ENCODE results near the gene PCLO. TPM values are rescaled to one million over a fixed set of nuclear protein-coding genes. Genes with fewer than 3 reads are reported as not detected.
A peak's percentile ranks its signal among the peaks of the same experiment; 100 is the strongest.

The PCLO gene
- total RNA-seq, 1 donor from 2014 or later = 4.4 TPM

GRCh38 chr7:82821037-82821436, 341.6 kb downstream of the PCLO start:
- no peak for ATAC-seq

DNA sequence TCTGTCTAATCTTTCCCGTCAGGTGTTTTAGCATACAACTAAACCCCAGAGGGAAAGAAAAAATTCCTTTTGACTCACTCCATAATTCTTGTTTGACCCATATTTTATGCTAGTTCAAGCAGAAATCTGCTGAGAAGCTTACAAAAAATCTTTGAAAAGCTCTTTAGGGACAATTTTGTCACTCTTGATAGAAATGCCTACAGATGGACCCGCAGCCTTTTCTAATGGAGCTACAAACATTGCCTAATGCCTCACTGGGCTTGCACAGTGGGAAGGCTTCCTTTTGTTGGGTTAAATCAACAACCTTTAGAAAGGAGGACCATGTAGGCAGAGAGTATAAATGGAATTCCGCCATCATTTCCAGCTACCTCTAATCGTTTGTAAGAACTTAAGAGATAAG, 344.5 kb downstream of the PCLO start:
- ATAC-seq = no peak

- no peak for ATAC-seq
Observed at GRCh38 chr7:82816272-82816671, 346.4 kb downstream of the PCLO start.

DNA sequence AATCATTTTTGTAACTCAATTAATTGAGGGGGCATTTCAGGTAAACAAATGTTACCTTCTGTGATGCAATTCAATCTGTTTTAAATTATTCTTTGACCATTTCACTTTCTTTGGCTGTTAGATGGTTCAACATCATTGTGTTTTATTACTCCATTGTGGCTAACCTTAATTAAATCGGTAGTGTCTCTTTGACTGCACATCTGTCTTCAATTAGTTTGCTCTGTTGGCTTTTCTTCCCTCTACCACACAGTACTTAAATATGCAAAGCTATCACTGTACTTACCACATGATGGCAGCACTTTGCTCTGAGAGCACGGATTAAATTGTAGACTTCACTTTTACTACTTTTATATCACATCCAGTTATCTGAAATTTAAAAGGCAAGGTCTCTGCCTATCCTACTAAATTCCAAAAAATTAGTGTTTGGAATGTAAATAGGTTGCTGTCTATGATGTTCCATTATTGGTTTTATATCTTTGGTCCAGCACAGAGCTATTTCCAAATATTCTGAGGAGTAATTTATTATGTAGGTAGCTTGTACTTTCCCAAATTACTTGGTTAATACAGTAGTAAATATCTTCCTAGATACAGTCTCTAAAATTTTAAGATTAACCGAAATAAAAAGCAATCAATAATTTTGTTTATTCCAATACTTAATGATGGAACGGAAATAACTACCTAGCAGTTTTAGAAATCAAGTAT, 352.0 kb downstream of the PCLO start:
- ATAC-seq = no peak

GRCh38 chr7:82808633-82809032, 354.1 kb downstream of the PCLO start:
- ATAC-seq = no peak

- peak; percentile 71 for ATAC-seq
Observed at GRCh38 chr7:82805527-82805960, 357.1 kb downstream of the PCLO start.

- ATAC-seq = no peak
Observed at GRCh38 chr7:82803411-82803810, 359.3 kb downstream of the PCLO start.

GRCh38 chr7:82789883-82790609, 372.6 kb downstream of the PCLO start:
- no peak for ATAC-seq

- no peak for ATAC-seq
Observed at GRCh38 chr7:82778021-82778420, 384.7 kb downstream of the PCLO start.

DNA sequence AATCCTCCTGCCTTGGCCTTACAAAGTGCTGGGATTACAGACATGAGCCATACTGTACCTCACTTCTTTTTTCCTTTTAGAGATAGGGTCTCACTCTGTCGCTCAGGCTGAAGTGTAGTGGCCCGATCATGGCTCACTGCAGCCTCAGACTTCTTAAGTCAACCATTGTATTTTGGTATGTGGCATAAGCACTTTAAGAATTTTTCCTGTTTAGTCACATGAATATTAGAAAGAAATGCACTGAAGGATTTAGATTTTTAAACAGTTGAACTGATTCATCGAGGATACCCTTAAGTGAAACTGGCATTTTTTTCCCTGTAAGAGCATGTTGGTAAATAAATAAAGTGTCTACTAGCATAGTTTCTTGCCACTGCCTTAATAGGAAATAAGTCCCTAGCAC, 399.8 kb downstream of the PCLO start:
- ATAC-seq = no peak

DNA sequence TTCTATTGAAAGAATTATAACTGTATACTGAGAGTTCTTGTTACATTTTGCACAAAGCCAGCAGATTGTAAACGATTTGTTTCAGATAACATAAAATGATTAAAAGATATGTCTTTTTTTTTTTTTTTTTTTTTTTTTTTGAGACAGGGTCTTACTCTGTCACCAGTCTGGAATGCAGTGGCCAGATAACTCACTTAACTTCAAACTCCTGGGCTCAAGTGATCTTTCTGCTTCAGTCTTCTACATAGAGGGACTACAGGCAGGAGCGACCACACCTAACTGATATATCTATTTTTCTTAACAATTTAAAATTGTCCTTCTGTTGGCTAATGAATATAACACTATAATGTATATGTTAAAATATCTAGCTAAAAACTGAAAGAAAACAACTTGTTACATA, 401.9 kb downstream of the PCLO start:
- ATAC-seq = no peak

DNA sequence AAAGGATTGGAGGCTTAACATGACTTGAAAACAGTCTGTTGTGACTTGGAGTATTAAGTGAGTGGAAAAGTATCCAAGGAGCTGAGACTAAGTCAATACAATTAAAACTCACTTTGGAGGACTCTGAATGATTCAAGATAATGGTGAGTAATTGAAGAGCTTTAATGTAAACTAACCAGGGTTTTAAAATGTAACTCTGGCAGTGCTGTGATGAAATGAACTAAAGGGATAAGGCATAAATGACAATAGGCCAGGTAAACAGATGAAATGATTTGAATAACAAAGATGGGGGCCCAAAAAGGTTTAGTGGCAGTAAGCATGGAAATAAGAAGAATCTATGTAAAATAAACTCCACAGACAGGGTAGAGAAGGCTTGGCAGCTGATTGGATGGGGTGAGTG, 402.6 kb downstream of the PCLO start:
- ATAC-seq = no peak

- ATAC-seq = no peak
Observed at GRCh38 chr7:82755705-82756551, 406.8 kb downstream of the PCLO start.

GRCh38 chr7:82750007-82750406, 412.7 kb downstream of the PCLO start:
- no peak for ATAC-seq

DNA sequence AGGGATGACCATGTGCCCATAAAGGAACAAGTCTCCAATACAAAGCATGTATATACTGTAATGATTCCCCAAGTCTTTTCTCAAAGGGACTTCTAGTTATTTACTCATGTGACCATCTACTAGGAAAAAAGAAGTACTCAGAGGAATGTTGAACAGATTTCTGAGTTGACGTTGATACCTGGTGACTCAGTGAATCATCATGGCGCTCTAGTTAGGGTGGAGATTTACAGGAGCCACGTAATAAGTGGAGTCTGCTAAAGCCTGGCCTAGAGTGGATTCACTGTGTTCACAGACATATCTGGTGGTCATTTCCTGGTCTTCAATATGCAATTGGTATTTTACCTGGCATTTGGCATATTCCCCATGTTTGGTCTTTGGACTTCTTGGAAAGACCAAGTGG, 416.9 kb downstream of the PCLO start:
- no peak for ATAC-seq

- ATAC-seq = no peak
Observed at GRCh38 chr7:82745117-82745516, 417.6 kb downstream of the PCLO start.

- ATAC-seq = no peak
Observed at GRCh38 chr7:82742163-82742562, 420.5 kb downstream of the PCLO start.

- no peak for ATAC-seq
Observed at GRCh38 chr7:82741493-82741892, 421.2 kb downstream of the PCLO start.

- no peak for ATAC-seq
Observed at GRCh38 chr7:82740246-82740848, 422.3 kb downstream of the PCLO start.

GRCh38 chr7:82736633-82737032, 426.1 kb downstream of the PCLO start:
- no peak for ATAC-seq

DNA sequence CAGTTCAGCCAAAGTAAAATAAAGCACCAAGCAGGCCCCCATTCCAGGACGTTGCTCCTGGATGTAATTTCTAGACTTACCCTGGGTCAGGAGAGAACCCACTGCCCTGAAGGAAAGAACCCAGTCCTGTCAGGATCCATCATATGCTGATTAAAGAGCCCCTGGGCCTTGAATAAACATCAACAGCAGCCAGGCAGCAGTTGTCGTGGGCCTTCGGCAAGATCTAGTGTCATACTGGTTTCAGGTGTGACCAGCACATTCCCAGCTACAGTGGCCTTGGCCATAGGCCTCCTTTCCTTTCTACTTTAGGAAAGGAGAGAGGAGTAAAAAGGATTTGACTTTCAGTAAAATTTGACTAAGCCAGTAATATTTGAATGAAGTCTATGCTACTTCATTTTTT, 430.0 kb downstream of the PCLO start:
- no peak for ATAC-seq

GRCh38 chr7:82729172-82730030, 433.3 kb downstream of the PCLO start:
- ATAC-seq = no peak

Data from esophagus mucosa (tissue), 1 donor.